Left hindlimb (tissue), 1 donor: ENCODE measurements around the gene UBE2Z.

ENCODE experiments used
- DNase-seq: peaks from one replicate; pipeline ENCODE4 v3.0.0-alpha.2; 2018

Gene UBE2Z

DNA sequence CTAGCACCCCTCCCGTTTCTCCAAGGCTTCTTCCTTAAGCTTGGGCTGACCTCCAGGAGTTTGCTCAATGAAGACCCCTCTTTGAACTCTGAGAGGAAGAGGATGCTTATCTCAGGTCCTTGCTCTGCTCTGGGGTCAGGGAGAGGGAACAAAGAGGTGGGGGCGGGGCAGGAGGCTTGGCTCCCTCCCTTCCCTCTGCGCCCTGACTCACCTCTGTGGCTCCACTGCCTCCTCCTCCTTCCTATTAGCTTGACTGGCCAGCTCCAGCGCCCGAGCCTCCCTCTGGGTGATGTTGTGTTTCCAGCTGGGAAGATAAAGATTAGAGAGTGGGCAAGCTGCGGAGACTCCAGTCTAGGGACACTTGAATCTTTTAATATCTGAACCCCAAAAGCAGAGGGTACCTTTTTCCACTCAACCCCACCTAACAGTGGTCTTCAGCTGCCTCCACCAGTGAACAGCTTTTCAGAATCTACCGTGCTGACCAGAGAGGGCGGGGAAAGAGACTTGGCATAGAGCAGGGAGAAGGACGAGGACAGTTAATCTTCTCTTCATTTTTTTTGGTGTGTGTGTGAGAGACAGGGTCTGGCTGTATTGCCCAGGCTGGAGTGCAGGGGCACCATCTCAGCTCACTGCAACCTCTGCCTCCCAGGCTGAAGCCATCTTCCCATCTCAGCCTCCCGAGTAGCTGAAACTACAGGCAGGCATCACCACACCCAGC, 53.5 kb downstream of the UBE2Z start:
- no peak for DNase-seq

DNA sequence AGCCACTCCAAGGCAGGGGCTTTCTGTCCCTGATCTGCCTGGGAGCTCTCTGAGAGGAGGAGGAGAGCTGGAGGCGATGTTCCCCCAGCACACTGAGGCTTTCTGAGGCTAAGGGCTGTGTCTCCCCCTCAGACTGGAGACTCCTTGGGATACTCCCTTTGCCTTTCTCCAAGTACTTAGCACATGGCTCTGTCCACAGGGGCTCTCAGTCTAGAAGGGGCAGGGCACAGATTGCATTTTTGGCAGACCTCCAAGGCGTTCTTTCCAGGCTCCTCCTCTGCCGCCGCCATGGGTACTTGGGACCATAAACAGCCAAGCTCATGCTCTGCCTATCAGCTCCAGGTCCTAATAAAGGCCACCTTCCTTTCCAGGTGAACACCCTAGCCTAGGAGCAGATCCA, 62.0 kb downstream of the UBE2Z start:
- DNase-seq, result no peak

DNA sequence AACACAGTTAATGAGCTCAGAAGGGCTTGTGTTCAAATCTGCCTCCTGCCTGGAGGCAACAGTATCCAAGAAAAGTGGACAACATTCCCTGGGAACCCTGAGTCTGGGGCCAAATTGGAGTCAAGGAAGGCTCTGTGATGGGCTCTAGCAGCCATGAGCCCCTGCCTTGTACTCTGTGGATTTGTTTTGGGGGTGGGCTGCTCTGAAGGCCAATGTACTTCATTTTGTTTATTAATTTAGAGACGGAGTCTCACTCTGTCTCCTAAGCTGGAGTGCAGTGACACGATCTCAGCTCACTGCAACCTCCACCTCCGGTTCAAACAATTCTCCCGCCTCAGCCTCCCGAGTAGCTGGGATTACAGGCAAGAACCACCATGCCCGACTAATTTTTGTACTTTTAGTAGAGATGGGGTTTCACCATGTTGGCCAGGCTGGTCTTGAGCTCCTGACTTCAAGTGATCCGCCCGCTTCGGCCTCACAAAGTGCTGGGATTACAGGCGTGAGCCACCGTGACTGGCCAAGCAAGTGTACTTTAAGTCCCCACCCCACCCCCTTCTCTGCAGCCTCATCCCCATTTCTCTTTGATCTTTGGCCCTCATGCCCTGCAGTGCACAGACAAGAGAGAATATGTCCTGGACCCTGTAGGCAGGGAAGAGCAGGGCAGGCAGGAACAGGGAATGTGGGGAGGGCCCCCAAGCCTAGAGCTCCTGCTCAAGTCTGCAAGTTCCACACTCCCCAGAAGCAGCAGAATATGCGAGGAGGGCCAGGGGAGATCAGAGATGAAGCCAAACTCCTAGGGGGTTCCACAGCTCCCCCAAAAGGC, 62.9 kb downstream of the UBE2Z start:
- DNase-seq, result no peak

DNA sequence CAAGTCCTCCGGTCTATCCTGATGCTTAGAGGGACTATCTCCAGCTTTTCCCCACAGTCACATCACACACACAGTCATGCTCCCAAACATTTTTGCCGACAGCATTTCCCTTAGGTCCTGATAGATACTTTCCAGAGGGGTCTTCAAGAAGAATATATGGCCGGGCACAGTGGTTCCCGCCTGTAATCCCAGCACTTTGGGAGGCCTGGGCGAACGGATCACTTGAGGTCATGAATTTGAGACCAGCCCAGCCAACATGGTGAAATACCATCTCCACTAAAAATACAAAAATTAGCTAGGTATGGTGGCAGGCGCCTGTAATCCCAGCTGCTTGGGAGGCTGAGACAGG, 64.5 kb downstream of the UBE2Z start:
- no peak for DNase-seq

DNA sequence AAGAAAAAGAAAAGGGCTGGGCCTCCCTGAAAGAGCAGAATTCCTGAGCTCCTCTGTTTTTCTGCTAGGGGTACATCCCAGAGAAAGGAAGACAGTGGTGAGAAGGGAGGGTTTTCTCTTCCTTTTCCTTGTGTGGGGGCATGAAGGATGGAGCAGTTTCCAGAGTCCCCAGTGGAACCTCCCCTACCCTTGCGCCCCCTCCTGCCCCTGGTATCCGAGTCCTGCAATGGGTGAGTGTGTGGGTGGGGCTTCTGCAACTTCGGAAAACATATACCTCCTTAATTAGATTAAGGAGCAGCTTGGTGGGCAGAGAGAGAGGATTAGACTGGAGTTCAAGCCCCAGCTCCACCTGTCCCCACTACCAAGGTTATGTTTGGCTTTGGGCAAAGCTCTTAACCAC, 65.6 kb downstream of the UBE2Z start:
- DNase-seq, result no peak
